GM19025 (cell line): Measurements from ENCODE around the gene MS4A14.
A peak's percentile ranks its signal among the peaks of the same experiment; 100 is the strongest.
"Not testable (repeated sequence)": the region's sequence is repeated elsewhere in the genome, so short reads cannot be mapped to it uniquely, and the experiment has no call there.

Experiments
- ATAC-seq: cut with Tn5 transposase; IDR thresholded peaks from one replicate; pipeline ENCODE4 v1.9.1; 2021; ENCODE audit warnings: mild to moderate bottlenecking, low read depth, moderate library complexity; ENCODE audit not compliant: unreplicated experiment

Gene MS4A14

DNA sequence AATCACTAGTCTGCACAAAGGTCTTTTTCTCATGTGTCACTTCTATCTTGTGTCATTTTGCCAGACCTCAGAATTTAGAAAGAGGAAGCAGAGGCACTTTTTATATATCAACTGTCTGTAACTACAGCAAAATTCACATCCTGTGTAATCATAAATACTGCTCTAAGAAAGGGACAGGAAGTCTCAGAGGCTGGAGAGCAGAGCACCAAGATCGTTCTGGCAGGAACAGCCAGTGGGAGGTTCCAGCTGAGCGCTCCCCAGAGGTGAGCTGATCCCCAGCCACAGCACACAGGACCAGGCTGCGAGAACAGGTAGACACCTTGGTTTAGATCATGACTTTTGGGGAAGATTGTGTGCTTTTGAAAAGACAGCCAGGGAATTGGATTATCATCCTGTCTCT is 17.9 kb upstream of the MS4A14 start, which contains the start of gene MS4A7:
TSS of gene MS4A7 (plus strand) at position 179 of the 400 bp plus-strand sequence. CDS start 4,610 bp downstream, outside the sequence.
- peak; percentile 74 for ATAC-seq

- peak; percentile 83 for ATAC-seq
Observed at GRCh38 chr11:60389279-60389910, 6.9 kb upstream of the MS4A14 start.

- ATAC-seq = no peak
Observed at GRCh38 chr11:60390419-60390818, 5.8 kb upstream of the MS4A14 start.

DNA sequence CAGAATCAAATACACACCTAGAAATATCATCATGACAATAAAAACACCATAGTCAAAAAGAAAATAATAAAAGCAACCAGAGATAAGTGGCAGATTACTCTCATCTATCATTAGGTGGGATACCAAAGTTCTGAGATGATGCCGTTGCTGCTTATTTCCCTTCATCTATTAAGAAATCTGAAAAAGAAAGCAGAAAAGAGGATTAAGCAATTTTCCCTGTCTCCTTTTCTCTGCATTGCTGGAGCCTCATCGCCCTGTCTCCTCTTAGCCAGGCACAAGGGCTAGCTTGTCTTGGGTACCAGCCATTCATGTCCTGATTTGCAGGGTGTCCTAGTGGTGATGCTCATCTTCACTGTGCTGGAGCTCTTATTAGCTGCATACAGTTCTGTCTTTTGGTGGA is 3.9 kb upstream of the MS4A14 start:
- ATAC-seq = no peak

DNA sequence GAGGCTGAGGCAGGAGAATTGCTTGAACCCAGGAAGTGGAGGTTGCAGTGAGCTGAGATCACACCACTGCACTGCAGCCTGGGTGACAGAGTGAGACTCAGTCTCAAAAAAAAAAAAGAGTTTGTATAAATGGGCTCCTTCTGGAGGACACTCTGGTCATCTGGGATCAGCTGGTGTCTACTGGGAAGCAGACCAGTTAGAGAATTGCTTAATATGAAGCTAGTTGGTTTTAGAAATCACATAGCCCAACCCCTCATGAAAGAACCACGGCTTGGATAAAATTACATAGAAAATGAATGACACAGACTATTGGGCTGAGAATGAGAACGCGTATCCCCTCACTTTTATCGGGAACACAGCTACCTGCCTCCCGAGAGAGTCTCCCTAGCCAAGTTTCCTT is 3.2 kb upstream of the MS4A14 start:
- no peak for ATAC-seq

DNA sequence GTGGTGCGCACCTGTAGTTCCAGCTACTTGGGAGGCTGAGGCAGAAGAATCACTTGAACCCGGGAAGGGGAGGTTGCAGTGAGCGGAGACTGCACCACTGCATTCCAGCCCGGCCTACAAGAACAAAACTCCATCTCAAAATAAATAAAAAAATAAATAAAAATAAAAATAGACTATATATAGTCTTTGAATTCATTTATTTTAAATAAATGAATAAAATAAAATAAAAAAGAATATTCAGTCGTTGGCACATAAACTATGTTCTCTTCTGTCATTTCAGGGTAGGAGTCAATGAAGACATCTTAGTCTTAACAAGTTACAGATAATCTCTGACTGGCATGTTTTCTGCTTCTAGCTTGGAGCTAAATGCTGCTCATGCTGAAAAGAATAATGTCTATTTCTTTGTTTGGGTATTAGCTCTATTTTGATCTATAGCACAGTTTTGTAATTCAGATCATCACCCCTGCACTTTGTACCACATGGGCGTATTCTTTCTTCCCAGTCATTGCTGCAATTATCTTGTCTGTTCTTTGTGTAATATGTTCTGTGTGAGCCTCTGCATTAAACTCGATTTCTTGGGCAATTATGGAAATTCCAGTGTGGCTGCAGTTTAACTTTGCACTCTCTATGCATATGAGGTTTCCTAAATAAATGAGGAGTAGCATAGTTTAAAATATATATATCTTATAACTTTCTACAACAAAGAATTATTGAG is 1.4 kb upstream of the MS4A14 start:
- no peak for ATAC-seq

GRCh38 chr11:60396799-60397198 is 540 bp downstream of the MS4A14 start:
- ATAC-seq = peak; percentile 57

DNA sequence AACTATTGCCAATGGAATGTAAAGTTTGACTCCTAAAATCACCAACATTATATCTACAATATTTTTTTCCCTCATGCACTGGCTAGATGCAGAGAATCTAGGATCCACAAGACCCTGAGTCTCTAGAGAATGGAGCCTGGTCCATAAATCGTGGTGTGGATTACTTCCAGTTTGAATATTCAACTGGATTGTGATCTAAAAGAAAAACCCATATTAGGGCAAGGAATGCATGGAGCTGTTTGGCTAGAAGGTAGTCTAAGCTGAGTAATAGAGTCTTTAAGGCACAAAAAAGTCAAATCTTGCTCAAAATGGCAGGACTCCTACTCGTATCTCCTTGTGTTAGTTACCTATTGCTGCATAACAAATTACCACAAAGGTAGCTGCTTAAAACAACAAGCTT is 23.8 kb downstream of the MS4A14 start:
- ATAC-seq = no peak

GRCh38 chr11:60422609-60423008 is 26.4 kb downstream of the MS4A14 start:
- ATAC-seq = no peak

DNA sequence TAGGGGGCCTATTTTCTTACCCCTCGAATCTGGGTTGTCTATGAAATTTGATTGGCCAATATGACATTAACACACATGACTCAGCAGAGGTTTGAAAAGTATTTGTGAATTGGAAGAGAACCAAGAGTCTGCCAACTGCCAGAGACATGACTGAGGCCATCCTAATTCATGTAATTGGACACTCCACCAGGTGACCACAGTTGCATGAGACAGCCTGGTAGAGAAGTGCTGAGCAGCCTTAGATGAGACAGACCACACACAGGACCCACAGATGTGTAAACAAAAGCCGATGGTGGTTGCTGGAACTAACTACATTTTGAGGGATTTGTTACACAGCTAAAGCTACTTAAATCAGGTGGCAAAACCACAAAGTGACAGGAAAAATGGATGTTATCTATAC is 32.3 kb downstream of the MS4A14 start:
- no peak for ATAC-seq

DNA sequence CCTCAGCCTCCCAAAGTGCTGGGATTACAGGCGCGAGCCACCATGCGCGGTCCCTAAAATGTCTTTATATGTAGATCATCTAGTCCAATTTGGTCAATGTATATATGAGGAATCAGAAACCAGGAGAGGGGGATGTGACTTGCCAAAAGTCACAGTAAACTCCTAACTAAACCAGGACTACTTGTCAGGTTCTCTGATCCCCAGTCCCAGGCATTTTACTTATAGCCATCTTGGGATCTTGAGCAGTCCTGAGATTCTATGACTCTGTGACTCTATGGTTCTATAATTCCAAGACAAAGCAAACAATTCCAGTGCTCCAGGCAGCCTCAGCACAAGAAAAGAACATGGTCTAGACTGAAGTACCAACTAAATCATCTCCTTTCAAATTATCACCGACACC is 33.0 kb downstream of the MS4A14 start, which contains the start of gene MS4A5:
TSS of gene MS4A5 (plus strand) at position 301 of the 400 bp plus-strand sequence. CDS start 103 bp downstream, outside the sequence.
- no peak for ATAC-seq

GRCh38 chr11:60431251-60431650 is 35.0 kb downstream of the MS4A14 start:
- no peak for ATAC-seq

DNA sequence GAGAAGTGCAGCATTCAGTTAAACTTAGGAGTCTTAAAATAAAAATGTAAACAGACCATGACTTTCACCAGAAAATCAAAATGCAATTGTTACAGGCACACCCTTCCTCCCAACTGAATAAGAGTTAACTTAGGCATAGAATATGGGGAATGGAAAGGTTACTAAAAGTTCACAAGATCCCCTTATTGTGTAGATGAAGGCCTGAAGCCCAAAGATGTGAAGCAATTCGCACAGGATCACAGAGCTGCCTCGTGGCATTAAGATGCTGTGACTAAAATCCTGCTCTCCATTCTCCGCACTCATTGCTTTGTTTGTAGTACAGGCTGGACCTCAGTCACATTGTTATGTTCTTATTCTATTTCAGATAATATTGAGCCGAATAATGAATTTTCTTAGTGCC is 37.1 kb downstream of the MS4A14 start:
- no peak for ATAC-seq

DNA sequence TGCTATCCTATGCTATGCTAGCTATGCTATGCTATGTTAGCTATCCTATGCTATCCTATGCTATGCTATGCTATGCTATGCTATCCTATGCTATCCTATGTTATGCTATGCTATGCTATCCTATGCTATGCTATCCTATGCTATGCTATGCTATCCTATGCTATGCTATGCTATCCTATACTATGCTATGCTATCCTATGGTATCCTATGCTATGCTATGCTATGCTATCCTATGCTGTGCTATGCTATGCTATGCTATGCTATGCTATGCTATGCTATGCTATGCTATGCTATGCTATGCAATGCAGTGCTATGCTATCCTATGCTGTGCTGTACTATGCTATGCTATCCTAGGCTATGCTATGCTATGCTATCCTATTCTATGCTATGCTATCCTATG is 50.8 kb downstream of the MS4A14 start:
- ATAC-seq = no peak

DNA sequence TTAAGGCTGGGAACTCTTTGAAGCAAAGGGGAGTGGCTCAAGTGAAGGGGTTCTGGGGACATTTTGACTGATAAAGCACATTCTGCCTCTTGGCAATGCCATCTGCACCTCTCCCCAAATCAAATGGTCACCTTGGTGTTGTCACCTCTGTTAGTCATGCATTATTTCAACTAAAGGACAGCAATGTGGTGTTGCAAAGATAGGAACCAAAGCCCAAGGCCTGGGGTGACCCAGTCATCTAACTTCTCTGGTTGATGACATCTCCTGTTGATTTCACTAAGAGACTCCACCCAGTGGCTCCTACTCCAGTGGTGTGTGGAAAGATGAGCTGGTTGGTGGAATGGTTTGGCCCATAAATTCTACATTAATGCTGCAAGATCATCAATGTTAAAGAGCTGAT is 51.6 kb downstream of the MS4A14 start:
- ATAC-seq = no peak

DNA sequence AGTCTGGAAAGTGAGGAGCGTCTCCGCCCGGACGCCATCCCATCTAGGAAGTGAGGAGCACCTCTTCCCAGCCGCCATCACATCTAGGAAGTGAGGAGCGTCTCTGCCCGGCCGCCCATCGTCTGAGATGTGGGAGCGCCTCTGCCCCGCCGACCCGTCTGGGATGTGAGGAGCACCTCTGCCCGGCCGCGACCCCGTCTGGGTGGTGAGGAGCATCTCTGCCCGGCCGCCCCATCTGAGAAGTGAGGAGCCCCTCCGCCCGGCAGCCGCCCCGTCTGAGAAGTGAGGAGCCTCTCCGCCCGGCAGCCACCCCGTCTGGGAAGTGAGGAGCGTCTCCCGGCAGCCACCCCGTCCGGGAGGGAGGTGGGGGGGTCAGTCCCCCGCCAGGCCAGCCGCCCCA is 54.9 kb downstream of the MS4A14 start:
- not testable (repeated sequence) for ATAC-seq

DNA sequence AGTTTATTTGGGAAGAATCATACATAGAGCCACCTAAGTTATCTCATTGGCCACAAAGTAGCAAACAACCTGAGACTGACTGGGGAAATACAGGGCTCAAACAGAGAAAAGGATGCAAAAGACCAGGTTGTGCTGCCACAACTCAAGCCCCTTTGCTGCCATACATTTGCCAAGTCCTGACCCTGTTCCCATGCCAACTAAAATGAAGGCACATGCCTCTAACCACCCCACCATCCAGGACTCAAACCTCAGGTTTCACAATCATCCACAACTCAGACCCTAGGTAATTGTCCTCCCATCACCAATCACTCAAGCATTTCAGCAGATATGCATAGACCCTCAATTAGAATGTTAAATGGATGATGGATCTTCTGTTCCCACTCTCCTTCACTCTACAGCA is 58.0 kb downstream of the MS4A14 start:
- ATAC-seq = no peak

DNA sequence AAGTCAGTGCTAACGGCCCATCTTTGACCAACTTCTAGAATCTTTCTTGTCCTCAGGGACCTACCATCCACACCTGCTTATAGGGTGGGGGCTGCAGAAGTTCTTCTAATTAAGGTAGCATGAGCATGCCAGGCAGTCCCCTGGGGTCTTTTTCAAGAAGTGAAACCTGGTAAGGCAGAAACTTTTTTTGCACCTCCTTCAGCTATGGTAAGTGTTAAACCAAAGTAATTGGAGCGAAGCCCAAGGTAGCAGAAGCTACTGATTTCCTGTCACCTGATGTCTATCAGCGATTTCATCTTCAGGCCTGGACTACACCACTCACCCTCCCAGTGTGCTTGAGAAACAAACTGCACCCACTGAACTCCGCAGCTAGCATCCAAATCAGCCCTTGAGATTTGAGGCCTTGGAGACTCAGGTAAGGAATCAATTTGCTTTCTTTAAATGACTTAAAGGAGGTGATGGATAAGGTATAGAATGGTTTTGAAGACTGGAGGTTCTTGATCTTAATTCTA is 59.3 kb downstream of the MS4A14 start, which contains the start of gene MS4A1:
TSS of gene MS4A1 (plus strand) at position 317 of the 512 bp plus-strand sequence. CDS start 6,528 bp downstream, outside the sequence.
- ATAC-seq = peak; percentile 88

DNA sequence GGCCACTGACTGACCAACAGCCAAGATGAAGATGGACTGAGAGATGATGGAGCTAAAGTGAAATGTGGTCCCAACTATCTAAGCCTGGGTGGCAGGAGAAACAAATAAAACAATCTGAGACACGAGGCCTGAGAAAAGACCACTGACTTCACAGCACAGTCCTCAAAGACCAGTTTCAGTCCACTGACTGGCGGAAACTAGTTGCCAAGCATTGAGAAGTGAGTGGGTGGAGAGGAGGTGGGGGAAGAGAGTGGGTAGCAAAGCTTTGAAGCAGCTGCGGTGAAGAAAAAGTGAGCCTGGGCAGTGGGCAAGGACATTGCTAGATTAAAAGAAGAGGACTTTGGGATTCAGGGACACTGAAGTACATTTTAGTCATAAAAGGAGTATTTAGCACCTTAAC is 61.3 kb downstream of the MS4A14 start:
- peak; percentile 28 for ATAC-seq

- no peak for ATAC-seq
Observed at GRCh38 chr11:60459345-60459744, 63.1 kb downstream of the MS4A14 start.
